Brain microvascular endothelial cell (primary cell): Measurements from ENCODE around the gene NKAP.

Experiments used
- DNase-seq: peaks from one replicate; pipeline ENCODE4 v3.0.0-alpha.2; 2020
- H3K27ac ChIP-seq: fragments of 250-450 bp; sonication (Bioruptor Pico); 2 replicates; pipeline ENCODE4 v1.5.1; 2020; ENCODE audit warnings: mild to moderate bottlenecking, moderate library complexity
- H3K27me3 ChIP-seq: fragments of 250-450 bp; sonication (Bioruptor Pico); replicated peaks from 2 replicates; pipeline ENCODE4 v1.5.1; 2020; ENCODE audit warnings: mild to moderate bottlenecking
- H3K36me3 ChIP-seq: fragments of 250-450 bp; sonication (Bioruptor Pico); replicated peaks from 2 replicates; pipeline ENCODE4 v1.5.1; 2020; ENCODE audit warnings: mild to moderate bottlenecking
- H3K4me3 ChIP-seq: 2 replicates; pipeline ENCODE4 v1.5.1; 2011; ENCODE audit warnings: low read depth, mild to moderate bottlenecking, control low read depth, low read length, moderate library complexity
- CTCF ChIP-seq: IDR thresholded peaks from 2 replicates; pipeline ENCODE4 v1.5.1; 2011; ENCODE audit warnings: low read depth, mild to moderate bottlenecking, moderate library complexity, low read length, control low read depth, inconsistent platforms; ENCODE audit errors: missing control alignments
- in situ Hi-C: cut with HindIII; loops from 2 replicates; pipeline ENCODE4 v1.10.0; 2017; ENCODE audit warnings: low sequenced_read_pairs, low pct_ligation_motif_present

NKAP gene

GRCh38 chrX:119871599-119872395 is 71.8 kb downstream of the NKAP start, which contains the start of the genes NDUFA1 and RNF113A:
Gene NDUFA1, plus strand, starts transcription at chrX:119871832. Its CDS starts 80 bp downstream, at chrX:119871912.
Gene RNF113A, minus strand, starts transcription at chrX:119871733. Its CDS starts 120 bp downstream, at chrX:119871613.
- H3K27ac ChIP-seq, result peak within 1 kb of the TSS; percentile 84
- no peaks in the 10 kb centered on the region for H3K36me3 ChIP-seq
- TF ChIP-seq CTCF, result no peak
- in situ Hi-C loops, result no loop called here
- no peaks in the 10 kb centered on the region for H3K27me3 ChIP-seq
- DNase-seq, result peak; percentile 57
- peak within 1 kb of the TSS; percentile 74 for H3K4me3 ChIP-seq

GRCh38 chrX:119871245-119871598 is 72.3 kb downstream of the NKAP start:
- TF ChIP-seq CTCF, result no peak
- no peaks in the 10 kb centered on the region for H3K27me3 ChIP-seq
- H3K36me3 ChIP-seq, result no peaks in the 10 kb centered on the region
- H3K4me3 ChIP-seq, result peak overlapping the region; percentile 74
- DNase-seq, result no peak
- peak overlapping the region; percentile 84 for H3K27ac ChIP-seq
- in situ Hi-C loops, result no loop called here
